ENCODE results near the gene TMEM91. TPM values are rescaled to one million over a fixed set of nuclear protein-coding genes. Genes with fewer than 3 reads are reported as not detected.

The TMEM91 gene
- polyA plus RNA-seq, 1 donor (not counting 4 experiments of a cell fraction or from before 2014, with no cell fraction given) = 6.3 TPM

DNA sequence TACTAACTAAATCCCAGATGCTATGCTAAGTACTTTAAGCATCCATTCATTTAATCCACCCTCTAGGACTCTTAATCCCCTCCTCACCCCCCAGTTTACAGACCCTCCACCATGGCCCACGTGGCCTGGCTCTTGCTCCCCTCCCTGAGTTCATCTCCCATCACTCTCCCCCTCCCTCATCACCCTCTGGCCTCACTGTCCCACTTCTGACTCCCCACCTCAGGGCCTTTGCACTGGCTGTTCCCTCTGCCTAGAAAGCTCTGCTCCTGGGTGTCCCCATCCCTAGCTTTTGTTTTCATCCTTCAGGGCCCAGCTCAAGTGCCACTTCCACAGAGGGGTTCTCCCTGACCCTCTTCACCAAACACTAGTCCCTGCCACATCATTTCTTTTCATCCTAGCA lies 16.6 kb upstream of the TMEM91 start:
- dilution Hi-C loops (cut with MboI; ENCODE audit: extremely low pct_ligation_motif_present, low sequenced_read_pairs) = no loop called here
- no peak for FAIRE-seq

GRCh38 chr19:41362143-41362847 lies 14.0 kb upstream of the TMEM91 start:
- H3K9me3 ChIP-seq (ENCODE audit: control insufficient read depth, low read depth, low read length) = no peaks in the 10 kb centered on the region
- H3K4me3 ChIP-seq (ENCODE audit: control insufficient read depth in 2 of 3, extremely low read depth in 1 of 3, insufficient read depth in 2 of 3, low read depth in 1 of 3, low read length in 3 of 3) = no peak overlapping the region
- H3K9me1 ChIP-seq (ENCODE audit: control insufficient read depth, extremely low read depth, insufficient read depth, low read length) = peaks cover 2% of the 10 kb centered on the region
- no peak for TF ChIP-seq EZH2 (IDR thresholded peaks at IDR 0.05; ENCODE audit: low read length)
- TF ChIP-seq, protein P1, sequence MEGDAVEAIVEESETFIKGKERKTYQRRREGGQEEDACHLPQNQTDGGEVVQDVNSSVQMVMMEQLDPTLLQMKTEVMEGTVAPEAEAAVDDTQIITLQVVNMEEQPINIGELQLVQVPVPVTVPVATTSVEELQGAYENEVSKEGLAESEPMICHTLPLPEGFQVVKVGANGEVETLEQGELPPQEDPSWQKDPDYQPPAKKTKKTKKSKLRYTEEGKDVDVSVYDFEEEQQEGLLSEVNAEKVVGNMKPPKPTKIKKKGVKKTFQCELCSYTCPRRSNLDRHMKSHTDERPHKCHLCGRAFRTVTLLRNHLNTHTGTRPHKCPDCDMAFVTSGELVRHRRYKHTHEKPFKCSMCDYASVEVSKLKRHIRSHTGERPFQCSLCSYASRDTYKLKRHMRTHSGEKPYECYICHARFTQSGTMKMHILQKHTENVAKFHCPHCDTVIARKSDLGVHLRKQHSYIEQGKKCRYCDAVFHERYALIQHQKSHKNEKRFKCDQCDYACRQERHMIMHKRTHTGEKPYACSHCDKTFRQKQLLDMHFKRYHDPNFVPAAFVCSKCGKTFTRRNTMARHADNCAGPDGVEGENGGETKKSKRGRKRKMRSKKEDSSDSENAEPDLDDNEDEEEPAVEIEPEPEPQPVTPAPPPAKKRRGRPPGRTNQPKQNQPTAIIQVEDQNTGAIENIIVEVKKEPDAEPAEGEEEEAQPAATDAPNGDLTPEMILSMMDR (optimal IDR thresholded peaks at IDR 0.05 in 1 of 3, IDR thresholded peaks at IDR 0.05 in 1 of 3, conservative IDR thresholded peaks at IDR 0.05 in 1 of 3; ENCODE audit: extremely low read depth in 1 of 3, insufficient read depth in 2 of 3, low read length in 3 of 3) = no peak
- H3K36me3 ChIP-seq (ENCODE audit: control insufficient read depth in 2 of 2, extremely low read depth in 1 of 2, insufficient read depth in 2 of 2, low read length in 2 of 2) = no peaks in the 10 kb centered on the region
- DNase-seq (ENCODE audit: low read depth, low spot score) = no peak
- dilution Hi-C loops (cut with MboI; ENCODE audit: extremely low pct_ligation_motif_present, low sequenced_read_pairs) = no loop called here
- no peak overlapping the region for H3K9ac ChIP-seq (ENCODE audit: control insufficient read depth, extremely low read depth, insufficient read depth, low read length)
- no peaks in the 10 kb centered on the region for H3K27me3 ChIP-seq (ENCODE audit: control insufficient read depth, extremely low read depth, insufficient read depth, low read length)
- no peaks in the 10 kb centered on the region for H4K20me1 ChIP-seq (ENCODE audit: control insufficient read depth, extremely low read depth, insufficient read depth, low read length)
- FAIRE-seq = no peak
- peaks cover 10% of the 10 kb centered on the region for H3K79me2 ChIP-seq (ENCODE audit: control insufficient read depth, insufficient read depth, low read length)
- H2AFZ ChIP-seq (ENCODE audit: control insufficient read depth, low read length) = no peak overlapping the region
- H3K4me1 ChIP-seq (ENCODE audit: control insufficient read depth, extremely low read depth, insufficient read depth, low read length) = peaks cover 21% of the 10 kb centered on the region
- peak overlapping the region; percentile 26 for H3K27ac ChIP-seq (ENCODE audit: control insufficient read depth, insufficient read depth, low read length)
- H3K4me2 ChIP-seq (ENCODE audit: control insufficient read depth, extremely low read depth, insufficient read depth, low read depth, low read length) = peak overlapping the region; percentile 8

More for the DNA sequence above, 16.6 kb upstream of the TMEM91 start:
- Histone ChIP-seq H2AFZ (ENCODE audit: control insufficient read depth, low read length) (no peak overlapping the region), H3K79me2 (ENCODE audit: control insufficient read depth, insufficient read depth, low read length) (peaks cover 4% of the 10 kb centered on the region), H3K9me3 (ENCODE audit: control insufficient read depth, low read depth, low read length) (no peaks in the 10 kb centered on the region), H3K4me1 (ENCODE audit: control insufficient read depth, extremely low read depth, insufficient read depth, low read length) (peaks cover 17% of the 10 kb centered on the region), H3K27ac (ENCODE audit: control insufficient read depth, insufficient read depth, low read length) (no peak overlapping the region), H3K9ac (ENCODE audit: control insufficient read depth, extremely low read depth, insufficient read depth, low read length) (no peak overlapping the region), H3K36me3 (ENCODE audit: control insufficient read depth in 2 of 2, extremely low read depth in 1 of 2, insufficient read depth in 2 of 2, low read length in 2 of 2) (no peaks in the 10 kb centered on the region), H4K20me1 (ENCODE audit: control insufficient read depth, extremely low read depth, insufficient read depth, low read length) (no peaks in the 10 kb centered on the region), H3K4me2 (ENCODE audit: control insufficient read depth, extremely low read depth, insufficient read depth, low read depth, low read length) (no peak overlapping the region), H3K9me1 (ENCODE audit: control insufficient read depth, extremely low read depth, insufficient read depth, low read length) (peaks cover 2% of the 10 kb centered on the region), H3K27me3 (ENCODE audit: control insufficient read depth, extremely low read depth, insufficient read depth, low read length) (no peaks in the 10 kb centered on the region), H3K4me3 (ENCODE audit: control insufficient read depth in 2 of 3, extremely low read depth in 1 of 3, insufficient read depth in 2 of 3, low read depth in 1 of 3, low read length in 3 of 3) (no peak overlapping the region)
- no peak for DNase-seq (ENCODE audit: low read depth, low spot score)
- TF ChIP-seq, protein P1 (optimal IDR thresholded peaks at IDR 0.05 in 1 of 3, IDR thresholded peaks at IDR 0.05 in 1 of 3, conservative IDR thresholded peaks at IDR 0.05 in 1 of 3; ENCODE audit: extremely low read depth in 1 of 3, insufficient read depth in 2 of 3, low read length in 3 of 3) = no peak
- no peak for TF ChIP-seq EZH2 (IDR thresholded peaks at IDR 0.05; ENCODE audit: low read length)

Data from keratinocyte (primary cell).